H9 (cell line): ENCODE measurements around the gene ATP2A1. TPM values are rescaled to one million over a fixed set of nuclear protein-coding genes. Genes with fewer than 3 reads are reported as not detected.

Experiments
- DNase-seq: peaks from one replicate; pipeline ENCODE4 v3.0.0-alpha.2; 2017
- H2AFZ ChIP-seq: one replicate; pipeline ENCODE4 v1.6.1; 2013; ENCODE audit warnings: mild to moderate bottlenecking, low read length, control low read depth, moderate library complexity
- H2AK5ac ChIP-seq: 2 replicates; pipeline ENCODE4 v1.6.1; 2013; ENCODE audit warnings: low read length, control low read depth, mixed read lengths; ENCODE audit not compliant: insufficient read length
- H2BK120ac ChIP-seq: one replicate; pipeline ENCODE4 v1.6.1; 2013; ENCODE audit warnings: low read depth, mild to moderate bottlenecking, low read length, control low read depth, inconsistent platforms; ENCODE audit not compliant: poor library complexity, severe bottlenecking
- H2BK12ac ChIP-seq: 2 replicates; pipeline ENCODE4 v1.6.1; 2013; ENCODE audit warnings: low read length, control low read depth, mixed read lengths, low read depth; ENCODE audit not compliant: insufficient read length
- H2BK15ac ChIP-seq: 2 replicates; pipeline ENCODE4 v1.6.1; 2013; ENCODE audit warnings: low read depth, low read length, control low read depth
- H2BK20ac ChIP-seq: one replicate; pipeline ENCODE4 v1.6.1; 2013; ENCODE audit warnings: low read depth, mild to moderate bottlenecking, low read length, control low read depth, inconsistent platforms; ENCODE audit not compliant: poor library complexity, severe bottlenecking
- H2BK5ac ChIP-seq: 2 replicates; pipeline ENCODE4 v1.6.1; 2013; ENCODE audit warnings: low read length, control low read depth, mixed read lengths; ENCODE audit not compliant: insufficient read length
- H3K14ac ChIP-seq: 2 replicates; pipeline ENCODE4 v1.6.1; 2013; ENCODE audit warnings: low read length, control low read depth; ENCODE audit not compliant: insufficient read depth
- H3K18ac ChIP-seq: 2 replicates; pipeline ENCODE4 v1.6.1; 2013; ENCODE audit warnings: low read depth, mild to moderate bottlenecking, mixed read lengths, low read length, control low read depth; ENCODE audit not compliant: insufficient read length
- H3K23ac ChIP-seq: 2 replicates; pipeline ENCODE4 v1.6.1; 2013; ENCODE audit warnings: low read length, control low read depth, mixed read lengths, low read depth; ENCODE audit not compliant: insufficient read length
- H3K23me2 ChIP-seq: 2 replicates; pipeline ENCODE4 v1.6.1; 2013; ENCODE audit warnings: low read depth, mild to moderate bottlenecking, mixed read lengths, low read length, control low read depth; ENCODE audit not compliant: insufficient read length, poor library complexity, severe bottlenecking
- H3K27ac ChIP-seq: 2 replicates; pipeline ENCODE4 v1.5.1; 2013; ENCODE audit warnings: low read length, control low read depth, mixed read lengths, low read depth; ENCODE audit not compliant: insufficient read length
- H3K27me3 ChIP-seq: 2 replicates; pipeline ENCODE4 v1.6.1; 2013; ENCODE audit warnings: low read length, control low read depth, inconsistent platforms; ENCODE audit not compliant: insufficient read depth
- H3K4ac ChIP-seq: 2 replicates; pipeline ENCODE4 v1.6.1; 2013; ENCODE audit warnings: low read depth, mild to moderate bottlenecking, control low read depth, inconsistent platforms, low read length, moderate library complexity
- H3K4me1 ChIP-seq: 2 replicates; pipeline ENCODE4 v1.6.1; 2013; ENCODE audit warnings: low read length, control low read depth, inconsistent platforms; ENCODE audit not compliant: insufficient read depth
- H3K4me2 ChIP-seq: 2 replicates; pipeline ENCODE4 v1.6.1; 2013; ENCODE audit warnings: low read length, control low read depth, mixed read lengths; ENCODE audit not compliant: insufficient read length, insufficient read depth
- H3K56ac ChIP-seq: 2 replicates; pipeline ENCODE4 v1.6.1; 2013; ENCODE audit warnings: low read depth, mild to moderate bottlenecking, mixed read lengths, low read length, control low read depth; ENCODE audit not compliant: insufficient read length
- H3K79me1 ChIP-seq: 2 replicates; pipeline ENCODE4 v1.6.1; 2013; ENCODE audit warnings: low read depth, mild to moderate bottlenecking, moderate library complexity, low read length, control low read depth, inconsistent platforms; ENCODE audit not compliant: insufficient read depth, poor library complexity, severe bottlenecking
- H3K79me2 ChIP-seq: 2 replicates; pipeline ENCODE4 v1.6.1; 2013; ENCODE audit warnings: low read length, control low read depth, inconsistent platforms; ENCODE audit not compliant: insufficient read depth
- H3K9ac ChIP-seq: 2 replicates; pipeline ENCODE4 v1.6.1; 2013; ENCODE audit warnings: low read length, control low read depth, mixed read lengths; ENCODE audit not compliant: insufficient read length; ENCODE audit errors: extremely low read depth
- H3K9me3 ChIP-seq: one replicate; pipeline ENCODE4 v1.6.1; 2013; ENCODE audit warnings: low read depth, low read length, inconsistent platforms; ENCODE audit not compliant: control insufficient read depth
- H3T11ph ChIP-seq: one replicate; pipeline ENCODE4 v1.6.1; 2013; ENCODE audit warnings: mild to moderate bottlenecking, low read length, control low read depth, inconsistent platforms
- H4K20me1 ChIP-seq: one replicate; pipeline ENCODE4 v1.6.1; 2013; ENCODE audit not compliant: control insufficient read depth, insufficient read length, insufficient read depth
- H4K5ac ChIP-seq: 2 replicates; pipeline ENCODE4 v1.6.1; 2013; ENCODE audit warnings: low read depth, mild to moderate bottlenecking, mixed read lengths, low read length, control low read depth; ENCODE audit not compliant: insufficient read length
- H4K8ac ChIP-seq: replicated peaks from 2 replicates; pipeline ENCODE4 v1.6.1; 2013; ENCODE audit warnings: low read length, control low read depth, mixed read lengths, low read depth; ENCODE audit not compliant: insufficient read length
- H4K91ac ChIP-seq: 2 replicates; pipeline ENCODE4 v1.6.1; 2013; ENCODE audit warnings: low read depth, mild to moderate bottlenecking, moderate library complexity, mixed read lengths, low read length, control low read depth; ENCODE audit not compliant: insufficient read length
- H3K27ac Mint-ChIP-seq, 3 experiments: 2 replicates in 2 of 3; 3 replicates in 1 of 3; pipeline ENCODE4 v1.8.0; 2020 to 2021; ENCODE audit warnings: mixed read lengths in 3 of 3, mild to moderate bottlenecking in 1 of 3, moderate library complexity in 1 of 3
- H3K27me3 Mint-ChIP-seq: 2 replicates; pipeline ENCODE4 v1.8.0; 2021; ENCODE audit warnings: low read depth, mild to moderate bottlenecking, moderate library complexity, mixed read lengths
- H3K36me3 Mint-ChIP-seq, 3 experiments: 2 replicates in 2 of 3; 3 replicates in 1 of 3; pipeline ENCODE4 v1.8.0; 2020 to 2021; ENCODE audit warnings: low read depth in 3 of 3, mixed read lengths in 3 of 3; ENCODE audit not compliant: insufficient read depth in 1 of 3
- H3K4me1 Mint-ChIP-seq, 2 experiments: 2 replicates each; pipeline ENCODE4 v1.8.0; 2020; ENCODE audit warnings: mixed read lengths in 2 of 2
- H3K4me3 Mint-ChIP-seq, 2 experiments: 2 replicates in 1 of 2; 3 replicates in 1 of 2; pipeline ENCODE4 v1.8.0; 2020 to 2021; ENCODE audit warnings: mild to moderate bottlenecking in 2 of 2, mixed read lengths in 2 of 2, moderate library complexity in 1 of 2
- H3K9me3 Mint-ChIP-seq, 2 experiments: 2 replicates in 1 of 2; 3 replicates in 1 of 2; pipeline ENCODE4 v1.8.0; 2020; ENCODE audit warnings: mild to moderate bottlenecking in 2 of 2, mixed read lengths in 2 of 2, moderate library complexity in 1 of 2
- CTCF ChIP-seq: fragments of 200-600 bp; sonication (generic); conservative IDR thresholded peaks from 3 replicates; pipeline ENCODE4 v1.8.0; 2021; ENCODE audit warnings: antibody characterized with exemption, mild to moderate bottlenecking
- WGBS: extraction: QIAGEN DNeasy Blood & Tissue Kit; methylation state at CpG from one replicate; pipeline ENCODE4 v1.1.7; 2013; ENCODE audit warnings: missing lambda C conversion rate, low lambda C conversion rate, mixed read lengths; ENCODE audit not compliant: insufficient read length; ENCODE audit errors: extremely low coverage; 5-methylcytosine and 5-hydroxymethylcytosine counted together
- microRNA-seq: library from miRNA; unstranded; fragments of <30 nt; microRNA quantifications from one replicate; pipeline ENCODE4, GENCODE V29; 2020; ENCODE audit warnings: borderline microRNAs expressed
- total RNA-seq: library from RNA; stranded (reverse); gene quantifications from 2 replicates; pipeline ENCODE4 v1.2.1, GENCODE V29; 2021

Gene ATP2A1
- total RNA-seq, 1 experiment from 2014 or later, result 4.6 TPM

GRCh38 chr16:28951410-28951943 lies 73.2 kb downstream of the ATP2A1 start:
- Histone ChIP-seq H3K23ac (no peak overlapping the region), H3K9ac (peak overlapping the region; percentile 92), H4K5ac (no peak overlapping the region), H2AK5ac (no peak overlapping the region), H2BK20ac (no peak overlapping the region), H4K8ac (no peak overlapping the region), H3K79me1 (peaks cover 4% of the 10 kb centered on the region), H3K14ac (peak overlapping the region; percentile 78; the same call in 1 of the 2 replicates), H2BK12ac (no peak overlapping the region), H3T11ph (no peak overlapping the region), H3K23me2 (peaks cover 9% of the 10 kb centered on the region), H3K56ac (no peak overlapping the region), H2BK15ac (no peak overlapping the region), H4K20me1 (no peaks in the 10 kb centered on the region), H3K27ac (no peak overlapping the region), H2AFZ (no peak overlapping the region), H3K4me2 (peak overlapping the region; percentile 94), H3K79me2 (peaks cover 8% of the 10 kb centered on the region; the same call in 1 of the 2 replicates), H4K91ac (no peak overlapping the region), H3K18ac (no peak overlapping the region), H2BK5ac (no peak overlapping the region), H3K27me3 (no peaks in the 10 kb centered on the region), H3K4me1 (no peaks in the 10 kb centered on the region), H3K9me3 (no peaks in the 10 kb centered on the region), H2BK120ac (no peak overlapping the region), H3K4ac (no peak overlapping the region)
- peaks cover 7% of the 10 kb centered on the region for H3K27me3 Mint-ChIP-seq
- H3K4me1 Mint-ChIP-seq, result peaks cover 10 to 12% of the 10 kb centered on the region in 2 experiments
- no peak for TF ChIP-seq CTCF
- H3K27ac Mint-ChIP-seq, result peak overlapping the region; percentile 56 to 96 (median 92)
- no CpG with 5 or more reads among the region's 17 CpGs for WGBS
- peak; percentile 38 for DNase-seq
- no peaks in the 10 kb centered on the region; a peak in 1 of 5 replicates for H3K9me3 Mint-ChIP-seq
- H3K36me3 Mint-ChIP-seq, result peaks cover 25 to 50% (median 49%) of the 10 kb centered on the region in 3 experiments
- H3K4me3 Mint-ChIP-seq, result peak overlapping the region; percentile 95 to 98

Small RNA genes lying within 50 kb of the gene (microRNA-seq; reads per million reads assigned to microRNA genes)
- gene MIR4721, result not detected

Other genes with a start within 250 kb of the ATP2A1 start
- gene NPIPB8, start 240.4 kb upstream of the ATP2A1 start, total RNA-seq, result not detected in 2 replicates
- gene EIF3C, start 167.0 kb upstream of the ATP2A1 start, total RNA-seq, result 990 and 1,003 TPM in 2 replicates
- 1.8 and 2.7 TPM in 2 replicates for gene NPIPB9, start 126.7 kb upstream of the ATP2A1 start, total RNA-seq
- 293 and 309 TPM in 2 replicates for gene ATXN2L, start 55.5 kb upstream of the ATP2A1 start, total RNA-seq
- gene TUFM, start 32.1 kb upstream of the ATP2A1 start, total RNA-seq, result 207 and 208 TPM in 2 replicates
- 50.1 and 51.9 TPM in 2 replicates for gene SH2B1, start 14.6 kb upstream of the ATP2A1 start, total RNA-seq
- gene RABEP2, start 46.8 kb downstream of the ATP2A1 start, total RNA-seq, result 14.4 and 17.5 TPM in 2 replicates
- 0.50 and 1.4 TPM in 2 replicates for gene CD19, start 53.5 kb downstream of the ATP2A1 start, total RNA-seq
- 68.8 and 73.8 TPM in 2 replicates for gene NFATC2IP, start 72.4 kb downstream of the ATP2A1 start, total RNA-seq
- gene SPNS1, start 96.3 kb downstream of the ATP2A1 start, total RNA-seq, result 38.6 and 40.2 TPM in 2 replicates
- gene LAT, start 106.6 kb downstream of the ATP2A1 start, total RNA-seq, result 3.7 and 4.3 TPM in 2 replicates